GM23338 (cell line): ENCODE data around the gene STIL. TPM values are rescaled to one million over a fixed set of nuclear protein-coding genes. Genes with fewer than 3 reads are reported as not detected.

Experiments used
- ATAC-seq: fragments of 200-7000 bp; cut with Tn5 transposase; 3 replicates; pipeline ENCODE4 v1.9.1; 2020
- DNase-seq: peaks from one replicate; pipeline ENCODE4 v3.0.0-alpha.2; 2015; ENCODE audit warnings: low spot score
- H2AFZ ChIP-seq: fragments of 200-600 bp; sonication (generic); 2 replicates; pipeline ENCODE4 v1.8.0; 2016; ENCODE audit warnings: antibody characterized with exemption, mild to moderate bottlenecking, moderate library complexity
- H3F3A ChIP-seq: fragments of 200-600 bp; sonication (generic); replicated peaks from 2 replicates; pipeline ENCODE4 v1.8.0; 2017; ENCODE audit warnings: antibody characterized with exemption, mixed run types, low read depth
- H3K27ac ChIP-seq: fragments of 200-600 bp; sonication (generic); 2 replicates; pipeline ENCODE4 v1.6.1; 2016; ENCODE audit warnings: low read depth
- H3K27me3 ChIP-seq: fragments of 200-600 bp; sonication (generic); 2 replicates; pipeline ENCODE4 v1.8.0; 2016; ENCODE audit warnings: mild to moderate bottlenecking, mixed run types, moderate library complexity; ENCODE audit not compliant: insufficient read depth
- H3K36me3 ChIP-seq: fragments of 200-600 bp; sonication (generic); 2 replicates; pipeline ENCODE4 v1.8.0; 2016; ENCODE audit warnings: mild to moderate bottlenecking; ENCODE audit not compliant: insufficient read depth
- H3K4me1 ChIP-seq: fragments of 200-600 bp; sonication (generic); 2 replicates; pipeline ENCODE4 v1.8.0; 2016; ENCODE audit warnings: mild to moderate bottlenecking, moderate library complexity; ENCODE audit not compliant: insufficient read depth
- H3K4me2 ChIP-seq: fragments of 200-600 bp; sonication (generic); 2 replicates; pipeline ENCODE4 v1.7.1; 2017; ENCODE audit warnings: mixed run types
- H3K4me3 ChIP-seq: fragments of 200-600 bp; sonication (generic); 2 replicates; pipeline ENCODE4 v1.6.1; 2016; ENCODE audit warnings: mixed run types
- H3K79me2 ChIP-seq: fragments of 200-600 bp; sonication (generic); replicated peaks from 2 replicates; pipeline ENCODE4 v1.8.0; 2017; ENCODE audit warnings: mild to moderate bottlenecking; ENCODE audit not compliant: insufficient read depth
- H3K9me2 ChIP-seq: fragments of 200-600 bp; sonication (generic); 2 replicates; pipeline ENCODE4 v1.8.0; 2017; ENCODE audit not compliant: insufficient read depth
- H4K20me1 ChIP-seq: fragments of 200-600 bp; sonication (generic); replicated peaks from 2 replicates; pipeline ENCODE4 v1.8.0; 2017; ENCODE audit warnings: mild to moderate bottlenecking; ENCODE audit not compliant: insufficient read depth
- H3K27ac Mint-ChIP-seq: 2 replicates; pipeline ENCODE4 v1.8.0; 2020; ENCODE audit warnings: inconsistent platforms, mild to moderate bottlenecking, moderate library complexity, mixed read lengths
- H3K27me3 Mint-ChIP-seq: 3 replicates; pipeline ENCODE4 v1.8.0; 2022; ENCODE audit warnings: low read depth, mild to moderate bottlenecking, moderate library complexity, mixed read lengths, inconsistent platforms; ENCODE audit not compliant: insufficient read depth, poor library complexity
- H3K36me3 Mint-ChIP-seq: 3 replicates; pipeline ENCODE4 v1.8.0; 2021; ENCODE audit warnings: low read depth, mild to moderate bottlenecking, inconsistent platforms, moderate library complexity, mixed read lengths
- H3K4me1 Mint-ChIP-seq: 3 replicates; pipeline ENCODE4 v1.8.0; 2020; ENCODE audit warnings: mild to moderate bottlenecking, inconsistent platforms, mixed read lengths
- H3K4me3 Mint-ChIP-seq: 3 replicates; pipeline ENCODE4 v1.8.0; 2021; ENCODE audit warnings: moderate library complexity, mild to moderate bottlenecking, inconsistent platforms, mixed read lengths
- H3K9me3 Mint-ChIP-seq: 3 replicates; pipeline ENCODE4 v1.8.0; 2020; ENCODE audit warnings: moderate library complexity, mild to moderate bottlenecking, inconsistent platforms, mixed read lengths
- CREB1 ChIP-seq: fragments of 250-450 bp; sonication (Bioruptor Pico); IDR thresholded peaks from 2 replicates; pipeline ENCODE4 v1.5.0; 2020; ENCODE audit warnings: low read depth, mild to moderate bottlenecking, moderate library complexity
- EZH2 ChIP-seq: fragments of 200-600 bp; sonication (generic); IDR thresholded peaks from one replicate; pipeline ENCODE4 v1.8.0; 2017; ENCODE audit warnings: antibody characterized with exemption, mild to moderate bottlenecking, low read depth; ENCODE audit not compliant: unreplicated experiment
- EZH2phosphoT487 ChIP-seq: fragments of 200-600 bp; sonication (generic); IDR thresholded peaks from one replicate; pipeline ENCODE4 v1.8.1; 2018; ENCODE audit warnings: antibody characterized with exemption; ENCODE audit not compliant: unreplicated experiment
- JUNB ChIP-seq: IDR thresholded peaks from one replicate; pipeline ENCODE4 v1.6.1; 2016; ENCODE audit warnings: antibody characterized with exemption; ENCODE audit not compliant: unreplicated experiment
- NANOG ChIP-seq: IDR thresholded peaks from 2 replicates; pipeline ENCODE4 v1.6.1; 2016; ENCODE audit warnings: antibody characterized with exemption, borderline replicate concordance
- POLR2AphosphoS5 ChIP-seq: IDR thresholded peaks from 2 replicates; pipeline ENCODE4 v1.6.1; 2016; ENCODE audit warnings: antibody characterized with exemption, low read depth
- REST ChIP-seq: IDR thresholded peaks from one replicate; pipeline ENCODE4 v1.6.1; 2018; ENCODE audit warnings: antibody characterized with exemption; ENCODE audit not compliant: unreplicated experiment
- STAT1 ChIP-seq: IDR thresholded peaks from one replicate; pipeline ENCODE4 v1.6.1; 2016; ENCODE audit warnings: antibody characterized with exemption; ENCODE audit not compliant: unreplicated experiment
- ZNF331 ChIP-seq: fragments of 250-450 bp; sonication (Bioruptor Pico); IDR thresholded peaks from 2 replicates; pipeline ENCODE4 v1.5.0; 2020; ENCODE audit warnings: low read depth, mild to moderate bottlenecking, moderate library complexity
- polyA plus RNA-seq: library from polyadenylated mRNA; unstranded; fragments of >200 nt; fragmentation: Nextera tagmentation; extraction: Ambion mirVana; gene quantifications from 2 replicates; pipeline ENCODE4 v1.2.1, GENCODE V29; 2016
- total RNA-seq: library from RNA; depleted of rRNA; stranded (reverse); fragments of >200 nt; shearing (Covaris generic); gene quantifications from 2 replicates; pipeline ENCODE4 v1.2.3, GENCODE V29; 2014
- TF ChIP-seq, protein P1 (sequence below), 2 experiments: fragments of 200-600 bp in 1 of 2; sonication (generic) in 1 of 2; conservative IDR thresholded peaks; 2 replicates each; pipeline versions ENCODE4 v1.5.1 to v1.6.1; 2016 to 2017; ENCODE audit warnings: antibody characterized with exemption in 2 of 2, low read depth in 2 of 2, mild to moderate bottlenecking in 2 of 2, moderate library complexity in 1 of 2
- TF ChIP-seq, protein P2 (sequence below): IDR thresholded peaks from 2 replicates; pipeline ENCODE4 v1.6.1; 2016; ENCODE audit warnings: antibody characterized with exemption

The STIL gene
- total and polyA plus RNA-seq, 2 experiments from 2014 or later = 15.6 to 38.2 TPM

- TF ChIP-seq STAT1 = no peak
- TF ChIP-seq ZNF331 (CRISPR knock-in tag) = no peak
- TF ChIP-seq, protein P1, sequence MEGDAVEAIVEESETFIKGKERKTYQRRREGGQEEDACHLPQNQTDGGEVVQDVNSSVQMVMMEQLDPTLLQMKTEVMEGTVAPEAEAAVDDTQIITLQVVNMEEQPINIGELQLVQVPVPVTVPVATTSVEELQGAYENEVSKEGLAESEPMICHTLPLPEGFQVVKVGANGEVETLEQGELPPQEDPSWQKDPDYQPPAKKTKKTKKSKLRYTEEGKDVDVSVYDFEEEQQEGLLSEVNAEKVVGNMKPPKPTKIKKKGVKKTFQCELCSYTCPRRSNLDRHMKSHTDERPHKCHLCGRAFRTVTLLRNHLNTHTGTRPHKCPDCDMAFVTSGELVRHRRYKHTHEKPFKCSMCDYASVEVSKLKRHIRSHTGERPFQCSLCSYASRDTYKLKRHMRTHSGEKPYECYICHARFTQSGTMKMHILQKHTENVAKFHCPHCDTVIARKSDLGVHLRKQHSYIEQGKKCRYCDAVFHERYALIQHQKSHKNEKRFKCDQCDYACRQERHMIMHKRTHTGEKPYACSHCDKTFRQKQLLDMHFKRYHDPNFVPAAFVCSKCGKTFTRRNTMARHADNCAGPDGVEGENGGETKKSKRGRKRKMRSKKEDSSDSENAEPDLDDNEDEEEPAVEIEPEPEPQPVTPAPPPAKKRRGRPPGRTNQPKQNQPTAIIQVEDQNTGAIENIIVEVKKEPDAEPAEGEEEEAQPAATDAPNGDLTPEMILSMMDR (conservative IDR thresholded peaks at IDR 0.05; ENCODE audit: low read depth in 2 of 2) = no peak
- TF ChIP-seq NANOG = no peak
- TF ChIP-seq, protein P2, sequence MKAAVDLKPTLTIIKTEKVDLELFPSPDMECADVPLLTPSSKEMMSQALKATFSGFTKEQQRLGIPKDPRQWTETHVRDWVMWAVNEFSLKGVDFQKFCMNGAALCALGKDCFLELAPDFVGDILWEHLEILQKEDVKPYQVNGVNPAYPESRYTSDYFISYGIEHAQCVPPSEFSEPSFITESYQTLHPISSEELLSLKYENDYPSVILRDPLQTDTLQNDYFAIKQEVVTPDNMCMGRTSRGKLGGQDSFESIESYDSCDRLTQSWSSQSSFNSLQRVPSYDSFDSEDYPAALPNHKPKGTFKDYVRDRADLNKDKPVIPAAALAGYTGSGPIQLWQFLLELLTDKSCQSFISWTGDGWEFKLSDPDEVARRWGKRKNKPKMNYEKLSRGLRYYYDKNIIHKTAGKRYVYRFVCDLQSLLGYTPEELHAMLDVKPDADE = no peak
- TF ChIP-seq EZH2phosphoT487 = no peak
Measured at GRCh38 chr1:47226839-47227215, 87.1 kb downstream of the STIL start (continued).

DNA sequence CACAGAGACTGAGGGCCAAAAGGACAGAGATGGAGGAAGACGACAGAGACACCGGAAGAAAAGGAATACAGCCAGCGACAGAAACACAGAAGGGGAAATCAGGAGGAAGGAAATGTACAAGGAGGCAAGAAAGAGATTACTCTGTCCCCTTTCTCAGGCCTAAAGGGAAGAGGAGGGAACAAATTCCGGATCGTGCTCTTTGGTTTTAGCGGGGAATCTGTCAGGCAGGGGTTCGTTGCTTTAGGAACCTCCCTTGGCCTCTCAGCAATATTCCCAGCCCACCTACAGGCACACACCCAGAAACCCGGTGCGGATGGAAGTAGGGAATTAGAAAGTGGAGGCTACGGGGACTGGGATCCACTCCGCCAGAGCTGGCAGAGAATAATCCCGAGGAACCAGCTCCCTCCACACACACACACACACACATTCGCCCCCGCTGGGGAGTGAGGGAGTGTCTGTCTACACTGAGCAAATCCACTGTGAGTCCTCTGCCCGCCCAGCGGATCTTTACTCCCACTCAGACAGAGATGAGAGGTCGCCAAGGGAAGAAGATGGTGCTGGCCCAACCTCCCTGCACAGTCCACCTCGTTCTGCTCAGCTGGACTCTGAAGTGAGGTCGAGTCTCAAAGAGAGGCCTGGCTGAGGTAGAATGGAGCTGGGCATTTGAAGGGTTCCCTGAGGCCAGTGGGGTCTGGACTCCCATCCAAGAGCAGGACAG is 87.7 kb downstream of the STIL start:
- Histone ChIP-seq H3F3A (peaks cover 17% of the 10 kb centered on the region), H3K27me3 (peaks cover 100% of the 10 kb centered on the region), H3K4me3 (peak overlapping the region; percentile 53), H2AFZ (no peak overlapping the region), H3K36me3 (no peaks in the 10 kb centered on the region), H3K79me2 (no peaks in the 10 kb centered on the region), H3K4me2 (peak overlapping the region; percentile 74), H3K9me2 (no peaks in the 10 kb centered on the region), H3K27ac (no peak overlapping the region), H4K20me1 (peaks cover 9% of the 10 kb centered on the region), H3K4me1 (peaks cover 58% of the 10 kb centered on the region)
- DNase-seq (peak; percentile 24), ATAC-seq (no peak)
- 0 out of 3 replicates have a peak, but pooled peaks cover 3% of the 10 kb centered on the region for H3K9me3 Mint-ChIP-seq
- H3K27me3 Mint-ChIP-seq = peaks cover 57% of the 10 kb centered on the region
- no peak overlapping the region for H3K27ac Mint-ChIP-seq
- TF ChIP-seq JUNB = no peak
- TF ChIP-seq, protein P1 (conservative IDR thresholded peaks at IDR 0.05; ENCODE audit: low read depth in 2 of 2) = no peak
- no peak for TF ChIP-seq POLR2AphosphoS5
- TF ChIP-seq CREB1 (CRISPR knock-in tag) = no peak
- no peak for TF ChIP-seq REST
- peak; percentile 74 for TF ChIP-seq EZH2phosphoT487
- no peak for TF ChIP-seq STAT1
- peak; percentile 97 for TF ChIP-seq EZH2
- no peak for TF ChIP-seq NANOG
- peak overlapping the region; percentile 63 for H3K4me3 Mint-ChIP-seq
- H3K36me3 Mint-ChIP-seq = no peaks in the 10 kb centered on the region
- H3K4me1 Mint-ChIP-seq = peaks cover 39% of the 10 kb centered on the region
